NCI-H526 (cell line): ENCODE measurements around the gene STAC2.

Source experiments
- DNase-seq, 2 experiments: peaks; one replicate each; lab custom pipeline; 2025; lab: John Stamatoyannopoulos, UW

The STAC2 gene

DNA sequence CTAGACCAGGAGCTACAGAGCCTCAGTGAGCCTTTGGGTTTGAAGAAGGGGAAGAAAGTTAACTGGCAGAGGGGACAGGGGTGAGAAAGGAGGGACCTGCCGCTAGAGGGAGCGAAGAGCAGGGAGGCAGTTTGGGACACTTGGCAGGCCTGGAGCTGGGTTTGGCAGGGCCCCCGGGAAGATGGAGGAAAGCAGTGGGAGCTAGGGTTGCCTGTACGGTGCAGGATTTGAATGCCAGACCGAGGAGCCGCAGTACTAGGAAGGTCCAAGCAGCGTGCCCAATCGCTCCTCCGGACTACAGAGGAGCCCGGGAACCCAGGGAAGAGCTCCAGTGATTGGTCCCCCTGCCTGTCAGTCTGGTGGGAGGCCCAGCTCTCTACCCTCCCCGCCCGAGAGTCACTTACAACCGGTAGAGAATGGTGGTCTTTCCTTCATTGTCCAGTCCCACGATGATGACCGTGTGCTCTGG lies 61.0 kb downstream of the STAC2 start:
- peak; percentile 56 to 83 for DNase-seq

DNA sequence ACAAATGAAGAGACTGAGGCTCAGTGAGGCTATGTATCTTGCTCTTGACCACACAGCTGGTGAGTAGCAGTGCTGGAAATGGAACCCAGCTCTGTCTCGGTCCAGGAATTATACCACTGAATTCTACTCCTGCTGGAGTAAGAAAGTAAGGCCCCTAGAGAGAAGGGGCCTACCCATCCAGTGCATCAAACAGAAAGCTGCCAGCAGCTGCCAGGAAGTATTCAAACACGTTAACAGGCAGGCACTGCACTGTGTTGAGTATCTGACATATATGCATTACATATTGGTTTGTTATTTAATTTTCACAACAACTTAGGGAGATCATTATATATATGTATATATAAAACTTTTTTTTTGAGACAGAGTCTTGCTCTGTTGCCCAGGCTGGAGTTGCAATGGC lies 63.8 kb downstream of the STAC2 start:
- DNase-seq = no peak
